B cell (primary cell): ENCODE data around the gene NPR2. TPM values are rescaled to one million over a fixed set of nuclear protein-coding genes. Genes with fewer than 3 reads are reported as not detected.

Experiments used
- ATAC-seq: fragments of 200-7000 bp; cut with Tn5 transposase; one replicate; pipeline ENCODE4 v1.10.0; 2021; ENCODE audit warnings: low read depth, mild to moderate bottlenecking, moderate number of reproducible peaks, moderate library complexity
- CTCF ChIA-PET: fragments of 350-600 bp; sonication (Branson Sonifier 250); formaldehyde crosslinking; loops from one replicate; lab custom pipeline; 2021; ENCODE audit warnings: antibody characterized with exemption, inconsistent platforms; lab: Charles Lee
- POLR2A ChIA-PET: fragments of 350-600 bp; sonication (Branson Sonifier 250); formaldehyde crosslinking; loops from one replicate; lab custom pipeline; 2021; ENCODE audit warnings: antibody characterized with exemption; lab: Charles Lee
- DNase-seq: peaks from one replicate; pipeline ENCODE4 v3.0.0; 2013
- H2AFZ ChIP-seq: 2 replicates; pipeline ENCODE4 v1.6.1; 2012; ENCODE audit warnings: mild to moderate bottlenecking, low read depth, low read length; ENCODE audit not compliant: insufficient read depth, poor library complexity, severe bottlenecking
- H3K27ac ChIP-seq, 2 donors: 1 replicate in 1 of 2; 2 replicates in 1 of 2; pipeline ENCODE4 v1.5.1; 2012 to 2013; ENCODE audit warnings: low read length in 2 of 2, mild to moderate bottlenecking in 2 of 2, moderate library complexity in 1 of 2
- H3K27me3 ChIP-seq, 4 experiments: fragments of 200-600 bp in 1 of 4; sonication (generic) in 1 of 4; replicated peaks in 1 of 4; 1 replicate in 2 of 4; 2 replicates in 2 of 4; pipeline versions ENCODE4 v1.6.1 to v1.7.0; 2013 to 2016; ENCODE audit warnings: low read length in 3 of 4, mild to moderate bottlenecking in 2 of 4, mixed read lengths in 1 of 4, moderate library complexity in 1 of 4; ENCODE audit not compliant: insufficient read depth in 4 of 4, control insufficient read depth in 3 of 4; ENCODE audit errors: control extremely low read depth in 1 of 4
- H3K36me3 ChIP-seq, 2 experiments: replicated peaks in 1 of 2; 1 replicate in 1 of 2; 2 replicates in 1 of 2; pipeline versions ENCODE4 v1.6.1 to v1.7.1; 2013; ENCODE audit warnings: low read length in 1 of 2; ENCODE audit not compliant: insufficient read depth in 2 of 2, control insufficient read depth in 1 of 2; ENCODE audit errors: control extremely low read depth in 1 of 2, extremely low read depth in 1 of 2
- H3K4me1 ChIP-seq, 2 donors: fragments of 200-600 bp in 1 of 2; sonication (generic) in 1 of 2; 1 replicate in 1 of 2; 2 replicates in 1 of 2; pipeline versions ENCODE4 v1.5.1 to v1.6.1; 2013 to 2017; ENCODE audit warnings: low read length in 2 of 2; ENCODE audit not compliant: control insufficient read depth in 2 of 2, insufficient read depth in 2 of 2
- H3K4me2 ChIP-seq: replicated peaks from 2 replicates; pipeline ENCODE3; 2012; ENCODE audit warnings: mild to moderate bottlenecking, low read depth, low read length; ENCODE audit not compliant: poor library complexity, severe bottlenecking
- H3K4me3 ChIP-seq, 5 experiments: fragments of 200-600 bp in 1 of 5; sonication (generic) in 1 of 5; 1 replicate in 3 of 5; 2 replicates in 2 of 5; pipeline versions ENCODE4 v1.5.1 to v1.7.0; 2011 to 2016; ENCODE audit warnings: low read length in 4 of 5, mild to moderate bottlenecking in 4 of 5, low read depth in 2 of 5, control low read depth in 1 of 5, moderate library complexity in 1 of 5; ENCODE audit not compliant: insufficient read depth in 1 of 5; ENCODE audit errors: control extremely low read depth in 1 of 5, extremely low read depth in 1 of 5
- H3K79me2 ChIP-seq: fragments of 200-600 bp; sonication (generic); one replicate; pipeline ENCODE4 v1.6.0; 2016; ENCODE audit warnings: low read length; ENCODE audit not compliant: control insufficient read depth, insufficient read depth
- H3K9ac ChIP-seq: fragments of 200-600 bp; sonication (generic); 2 replicates; pipeline ENCODE4 v1.6.1; 2017; ENCODE audit warnings: mild to moderate bottlenecking, low read length, moderate library complexity
- H3K9me3 ChIP-seq, 3 donors: one replicate each; pipeline versions ENCODE4 v1.6.1 to v1.7.1; 2013; ENCODE audit warnings: low read length in 2 of 3; ENCODE audit not compliant: control insufficient read depth in 2 of 3, insufficient read depth in 1 of 3; ENCODE audit errors: control extremely low read depth in 1 of 3
- H4K20me1 ChIP-seq: 2 replicates; pipeline ENCODE4 v1.6.0; 2012; ENCODE audit warnings: mild to moderate bottlenecking, low read length; ENCODE audit not compliant: insufficient read depth, control insufficient read depth, poor library complexity, severe bottlenecking
- H3K27ac Mint-ChIP-seq: one replicate; pipeline ENCODE4 v1.8.0; 2021; ENCODE audit warnings: mixed read lengths
- H3K27me3 Mint-ChIP-seq: one replicate; pipeline ENCODE4 v1.8.0; 2021; ENCODE audit warnings: mixed read lengths
- H3K4me1 Mint-ChIP-seq: one replicate; pipeline ENCODE4 v1.8.0; 2021; ENCODE audit warnings: mixed read lengths
- H3K4me3 Mint-ChIP-seq: one replicate; pipeline ENCODE4 v1.8.0; 2021; ENCODE audit warnings: mixed read lengths
- H3K9me3 Mint-ChIP-seq: one replicate; pipeline ENCODE4 v1.8.0; 2022; ENCODE audit warnings: mixed read lengths; ENCODE audit not compliant: insufficient read depth
- EZH2 ChIP-seq: IDR thresholded peaks from 2 replicates; pipeline ENCODE4 v1.6.1; 2012; ENCODE audit warnings: borderline replicate concordance, low read depth, mild to moderate bottlenecking, moderate library complexity, low read length; ENCODE audit not compliant: insufficient read depth, poor library complexity, severe bottlenecking
- WGBS: methylation state at CpG from one replicate; pipeline ENCODE4 v1.1.5; 2013; ENCODE audit warnings: missing lambda C conversion rate; ENCODE audit not compliant: insufficient coverage; 5-methylcytosine and 5-hydroxymethylcytosine counted together
- intact Hi-C: fragments of 100-400 bp; cut with micrococcal nuclease; formaldehyde crosslinking; loops from one replicate; pipeline ENCODE4 v1.10.0; 2022
- polyA plus RNA-seq: library from polyadenylated mRNA; depleted of rRNA; stranded (reverse); fragments of >200 nt; gene quantifications from 2 replicates; pipeline ENCODE4 v1.2.3, GENCODE V29; 2012
- total RNA-seq, 2 donors: library from RNA; stranded (reverse); fragments of 120-200 nt in 1 of 2; gene quantifications; 1 replicate in 1 of 2; 2 replicates in 1 of 2; pipeline versions ENCODE4 v1.2.3 to v1.2.4, GENCODE V29; 2013 to 2022
- TF ChIP-seq, protein P1 (sequence below): fragments of 200-600 bp; IDR thresholded peaks from one replicate; pipeline ENCODE4 v1.8.0; 2022; ENCODE audit warnings: antibody characterized with exemption, mild to moderate bottlenecking

Gene NPR2
- total and polyA plus RNA-seq, 2 donors (not counting 1 experiment from before 2014, with no cell fraction given): 7.6 to 8.0 TPM

DNA sequence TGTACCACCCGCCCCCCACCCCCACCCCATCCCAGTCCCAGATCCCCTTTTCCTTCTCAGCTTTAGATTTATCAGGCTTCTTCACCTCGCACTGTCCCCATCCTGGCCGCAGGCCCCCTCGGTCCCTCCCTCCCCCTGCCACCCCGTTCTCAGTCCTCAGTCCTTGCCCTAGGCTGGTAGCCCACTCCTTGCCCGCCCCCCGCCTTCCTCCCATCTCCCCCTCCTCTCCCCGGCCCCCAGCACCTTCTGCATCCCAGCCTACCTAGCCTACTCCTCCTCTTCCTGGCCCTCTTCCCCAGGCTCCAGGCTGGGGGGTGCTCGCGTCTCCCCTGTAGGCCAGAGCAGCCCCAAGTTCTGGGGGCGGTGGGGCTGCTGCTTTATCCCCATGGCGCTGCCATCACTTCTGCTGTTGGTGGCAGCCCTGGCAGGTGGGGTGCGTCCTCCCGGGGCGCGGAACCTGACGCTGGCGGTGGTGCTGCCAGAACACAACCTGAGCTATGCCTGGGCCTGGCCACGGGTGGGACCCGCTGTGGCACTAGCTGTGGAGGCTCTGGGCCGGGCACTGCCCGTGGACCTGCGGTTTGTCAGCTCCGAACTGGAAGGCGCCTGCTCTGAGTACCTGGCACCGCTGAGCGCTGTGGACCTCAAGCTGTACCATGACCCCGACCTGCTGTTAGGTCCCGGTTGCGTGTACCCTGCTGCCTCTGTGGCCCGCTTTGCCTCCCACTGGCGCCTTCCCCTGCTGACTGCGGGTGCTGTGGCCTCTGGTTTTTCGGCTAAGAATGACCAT is 828 bp downstream of the NPR2 start:
- no peak for DNase-seq
- peaks cover 0 to 6% (median 3%) of the 10 kb centered on the region in 4 experiments for H3K27me3 ChIP-seq
- peaks cover 9% of the 10 kb centered on the region for H4K20me1 ChIP-seq
- TF ChIP-seq, protein P1, sequence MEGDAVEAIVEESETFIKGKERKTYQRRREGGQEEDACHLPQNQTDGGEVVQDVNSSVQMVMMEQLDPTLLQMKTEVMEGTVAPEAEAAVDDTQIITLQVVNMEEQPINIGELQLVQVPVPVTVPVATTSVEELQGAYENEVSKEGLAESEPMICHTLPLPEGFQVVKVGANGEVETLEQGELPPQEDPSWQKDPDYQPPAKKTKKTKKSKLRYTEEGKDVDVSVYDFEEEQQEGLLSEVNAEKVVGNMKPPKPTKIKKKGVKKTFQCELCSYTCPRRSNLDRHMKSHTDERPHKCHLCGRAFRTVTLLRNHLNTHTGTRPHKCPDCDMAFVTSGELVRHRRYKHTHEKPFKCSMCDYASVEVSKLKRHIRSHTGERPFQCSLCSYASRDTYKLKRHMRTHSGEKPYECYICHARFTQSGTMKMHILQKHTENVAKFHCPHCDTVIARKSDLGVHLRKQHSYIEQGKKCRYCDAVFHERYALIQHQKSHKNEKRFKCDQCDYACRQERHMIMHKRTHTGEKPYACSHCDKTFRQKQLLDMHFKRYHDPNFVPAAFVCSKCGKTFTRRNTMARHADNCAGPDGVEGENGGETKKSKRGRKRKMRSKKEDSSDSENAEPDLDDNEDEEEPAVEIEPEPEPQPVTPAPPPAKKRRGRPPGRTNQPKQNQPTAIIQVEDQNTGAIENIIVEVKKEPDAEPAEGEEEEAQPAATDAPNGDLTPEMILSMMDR: no peak
- no peak for TF ChIP-seq EZH2
- peaks cover 4% of the 10 kb centered on the region for H3K27me3 Mint-ChIP-seq
- peaks cover 5% of the 10 kb centered on the region in 2 donors for H3K4me1 ChIP-seq
- no peak overlapping the region for H2AFZ ChIP-seq
- no peak overlapping the region for H3K4me2 ChIP-seq
- H3K79me2 ChIP-seq: peaks cover 5% of the 10 kb centered on the region
- ATAC-seq: no peak
- ChIA-PET POLR2A (no interaction called here), CTCF (interaction anchor here (1.0 to 2.6 kb wide), 6 partner anchors 17 to 153 kb away, joined by 3 to 24 read pairs (median 6); partner anchors contain the start of gene SPAG8)
- H3K4me3 ChIP-seq: no peak overlapping the region
- 97% methylated on average over 30 of the region's 34 CpGs for WGBS
- H3K9me3 ChIP-seq: no peaks in the 10 kb centered on the region
- no peak overlapping the region for H3K27ac ChIP-seq
- no peak overlapping the region for H3K9ac ChIP-seq
- no peak overlapping the region for H3K27ac Mint-ChIP-seq
- H3K4me1 Mint-ChIP-seq: peaks cover 9% of the 10 kb centered on the region
- no peaks in the 10 kb centered on the region for H3K9me3 Mint-ChIP-seq
- peak overlapping the region; percentile 29 for H3K4me3 Mint-ChIP-seq
- intact Hi-C loops: no loop called here
- H3K36me3 ChIP-seq: no peaks in the 10 kb centered on the region

DNA sequence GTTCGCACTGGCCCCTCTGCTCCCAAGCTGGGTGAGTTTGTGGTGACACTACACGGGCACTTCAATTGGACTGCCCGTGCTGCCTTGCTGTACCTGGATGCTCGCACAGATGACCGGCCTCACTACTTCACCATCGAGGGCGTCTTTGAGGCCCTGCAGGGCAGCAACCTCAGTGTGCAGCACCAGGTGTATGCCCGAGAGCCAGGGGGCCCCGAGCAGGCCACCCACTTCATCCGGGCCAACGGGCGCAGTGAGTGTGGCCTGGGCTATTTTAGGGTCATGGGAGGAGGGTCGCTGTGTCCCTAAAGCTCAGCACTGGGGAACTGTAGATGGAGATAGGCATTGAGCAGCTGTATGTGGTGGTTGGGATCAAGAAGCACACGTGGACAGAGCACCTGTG is 1.4 kb downstream of the NPR2 start:
- intact Hi-C loops: no loop called here

More for the DNA sequence above, 1.4 kb downstream of the NPR2 start:
- H4K20me1 ChIP-seq: peaks cover 9% of the 10 kb centered on the region
- no peak for DNase-seq
- H3K4me2 ChIP-seq: no peak overlapping the region
- no peak overlapping the region for H3K27ac ChIP-seq
- TF ChIP-seq EZH2: no peak
- TF ChIP-seq, protein P1: no peak
- peaks cover 0 to 6% (median 3%) of the 10 kb centered on the region in 4 experiments for H3K27me3 ChIP-seq
- Mint-ChIP-seq H3K4me3 (peak overlapping the region; percentile 29), H3K27me3 (peaks cover 4% of the 10 kb centered on the region), H3K9me3 (no peaks in the 10 kb centered on the region), H3K27ac (no peak overlapping the region), H3K4me1 (peaks cover 9% of the 10 kb centered on the region)
- 97% methylated on average over 14 of the region's 14 CpGs for WGBS
- H3K36me3 ChIP-seq: no peaks in the 10 kb centered on the region
- no peaks in the 10 kb centered on the region for H3K9me3 ChIP-seq
- peaks cover 5% of the 10 kb centered on the region for H3K79me2 ChIP-seq
- no peak for ATAC-seq
- POLR2A ChIA-PET: no interaction called here
- CTCF ChIA-PET: interaction anchor here (0.6 to 2.6 kb wide), 6 partner anchors 17 to 152 kb away, joined by 3 to 24 read pairs (median 6); partner anchors contain the start of gene SPAG8
- no peak overlapping the region for H3K4me3 ChIP-seq
- no peak overlapping the region for H3K9ac ChIP-seq
- H2AFZ ChIP-seq: no peak overlapping the region
- H3K4me1 ChIP-seq: peaks cover 5% of the 10 kb centered on the region in 2 donors
